Esophagus squamous epithelium (tissue), 4 donors: ENCODE results near the gene TSSK1B.

Experiments used
- POLR2A ChIP-seq, 4 donors: fragments of 450-650 bp; IDR thresholded peaks; one replicate each; pipeline ENCODE4 v1.6.1; 2017; ENCODE audit warnings: antibody characterized with exemption in 4 of 4, mild to moderate bottlenecking in 4 of 4, moderate library complexity in 3 of 4
- TF ChIP-seq, protein P1 (sequence below), 6 experiments: fragments of 450-650 bp in 4 of 6; fragments of 200-600 bp in 2 of 6; sonication (generic) in 2 of 6; IDR thresholded peaks; one replicate each; pipeline ENCODE4 v1.5.1; 2016 to 2019; ENCODE audit warnings: antibody characterized with exemption in 6 of 6, mild to moderate bottlenecking in 4 of 6, moderate library complexity in 4 of 6

DNA sequence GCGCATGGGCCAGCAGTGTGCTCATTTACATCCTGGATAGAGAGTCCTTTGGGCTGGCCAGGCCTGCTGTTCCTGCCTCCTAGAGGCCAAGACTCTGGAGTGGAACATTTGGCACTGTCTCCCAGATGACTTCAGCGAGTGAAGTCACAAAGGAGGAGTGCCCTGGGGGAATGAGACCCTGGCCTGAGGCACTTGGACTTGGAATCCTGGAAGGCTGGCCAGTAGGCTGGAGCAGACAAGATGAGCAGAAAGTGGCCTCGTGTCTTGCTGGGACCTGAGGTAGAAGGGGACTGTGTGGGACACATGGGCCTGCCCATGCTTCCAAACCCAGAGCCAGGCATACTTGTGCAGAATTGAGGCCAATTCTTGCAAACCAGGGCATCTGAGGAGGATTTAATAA is at the start of gene TSSK1B:
- TF ChIP-seq, protein P1, sequence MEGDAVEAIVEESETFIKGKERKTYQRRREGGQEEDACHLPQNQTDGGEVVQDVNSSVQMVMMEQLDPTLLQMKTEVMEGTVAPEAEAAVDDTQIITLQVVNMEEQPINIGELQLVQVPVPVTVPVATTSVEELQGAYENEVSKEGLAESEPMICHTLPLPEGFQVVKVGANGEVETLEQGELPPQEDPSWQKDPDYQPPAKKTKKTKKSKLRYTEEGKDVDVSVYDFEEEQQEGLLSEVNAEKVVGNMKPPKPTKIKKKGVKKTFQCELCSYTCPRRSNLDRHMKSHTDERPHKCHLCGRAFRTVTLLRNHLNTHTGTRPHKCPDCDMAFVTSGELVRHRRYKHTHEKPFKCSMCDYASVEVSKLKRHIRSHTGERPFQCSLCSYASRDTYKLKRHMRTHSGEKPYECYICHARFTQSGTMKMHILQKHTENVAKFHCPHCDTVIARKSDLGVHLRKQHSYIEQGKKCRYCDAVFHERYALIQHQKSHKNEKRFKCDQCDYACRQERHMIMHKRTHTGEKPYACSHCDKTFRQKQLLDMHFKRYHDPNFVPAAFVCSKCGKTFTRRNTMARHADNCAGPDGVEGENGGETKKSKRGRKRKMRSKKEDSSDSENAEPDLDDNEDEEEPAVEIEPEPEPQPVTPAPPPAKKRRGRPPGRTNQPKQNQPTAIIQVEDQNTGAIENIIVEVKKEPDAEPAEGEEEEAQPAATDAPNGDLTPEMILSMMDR (IDR thresholded peaks at IDR 0.05), result no peak
- TF ChIP-seq POLR2A (IDR thresholded peaks at IDR 0.05), result no peak
